22Rv1 (cell line): ENCODE results near the gene COL5A3.

Experiments
- H3K27ac ChIP-seq: fragments of 450-650 bp; 2 replicates; pipeline ENCODE4 v1.5.1; 2017
- CTCF ChIP-seq: fragments of 450-650 bp; IDR thresholded peaks from 2 replicates; pipeline ENCODE4 v1.5.1; 2017; ENCODE audit warnings: mild to moderate bottlenecking
- ZFX ChIP-seq: fragments of 450-650 bp; IDR thresholded peaks from 2 replicates; pipeline ENCODE4 v1.6.1; 2017; ENCODE audit warnings: antibody characterized with exemption, borderline replicate concordance

COL5A3 gene

GRCh38 chr19:9911524-9912185, 98.6 kb downstream of the COL5A3 start:
- H3K27ac ChIP-seq: no peak overlapping the region
- TF ChIP-seq CTCF (no peak), ZFX (no peak)

GRCh38 chr19:9910625-9911024, 99.7 kb downstream of the COL5A3 start:
- H3K27ac ChIP-seq: no peak overlapping the region
- TF ChIP-seq CTCF: no peak
- TF ChIP-seq ZFX: no peak
